GM12864 (cell line): Measurements from ENCODE around the gene JPT2.

Source experiments
- DNase-seq: peaks from one replicate; pipeline ENCODE4 v3.0.0-alpha.2; 2011; ENCODE audit warnings: low read depth
- H3K4me3 ChIP-seq: 2 replicates; pipeline ENCODE4 v1.5.1; 2011; ENCODE audit warnings: mild to moderate bottlenecking, low read depth, low read length, control low read depth
- TF ChIP-seq, protein P1 (sequence below): IDR thresholded peaks from 2 replicates; pipeline ENCODE4 v1.5.1; 2011; ENCODE audit warnings: low read depth, mild to moderate bottlenecking, moderate library complexity, low read length, control low read depth, inconsistent platforms; ENCODE audit errors: missing control alignments

The JPT2 gene

DNA sequence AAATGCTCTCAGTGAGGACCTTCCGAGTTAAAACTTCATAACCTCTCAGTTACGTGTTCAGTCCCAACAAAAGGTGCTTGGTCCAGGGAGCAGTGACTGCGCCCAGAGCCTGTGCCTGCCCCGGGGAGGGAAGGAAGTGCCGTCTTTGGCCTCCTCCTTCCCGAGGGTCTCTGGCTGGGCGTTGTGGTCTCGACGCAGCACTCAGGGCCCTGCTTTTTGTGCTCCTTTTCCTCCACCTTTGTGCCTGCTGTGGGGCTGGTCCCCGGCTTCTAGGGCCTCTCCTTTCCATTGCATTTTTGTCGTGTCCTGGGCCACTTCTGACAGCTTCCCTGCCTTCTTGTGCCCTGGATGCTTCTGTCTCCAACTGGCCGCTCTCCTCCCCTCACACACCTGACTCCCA, 36.8 kb upstream of the JPT2 start:
- no peak for DNase-seq
- TF ChIP-seq, protein P1, sequence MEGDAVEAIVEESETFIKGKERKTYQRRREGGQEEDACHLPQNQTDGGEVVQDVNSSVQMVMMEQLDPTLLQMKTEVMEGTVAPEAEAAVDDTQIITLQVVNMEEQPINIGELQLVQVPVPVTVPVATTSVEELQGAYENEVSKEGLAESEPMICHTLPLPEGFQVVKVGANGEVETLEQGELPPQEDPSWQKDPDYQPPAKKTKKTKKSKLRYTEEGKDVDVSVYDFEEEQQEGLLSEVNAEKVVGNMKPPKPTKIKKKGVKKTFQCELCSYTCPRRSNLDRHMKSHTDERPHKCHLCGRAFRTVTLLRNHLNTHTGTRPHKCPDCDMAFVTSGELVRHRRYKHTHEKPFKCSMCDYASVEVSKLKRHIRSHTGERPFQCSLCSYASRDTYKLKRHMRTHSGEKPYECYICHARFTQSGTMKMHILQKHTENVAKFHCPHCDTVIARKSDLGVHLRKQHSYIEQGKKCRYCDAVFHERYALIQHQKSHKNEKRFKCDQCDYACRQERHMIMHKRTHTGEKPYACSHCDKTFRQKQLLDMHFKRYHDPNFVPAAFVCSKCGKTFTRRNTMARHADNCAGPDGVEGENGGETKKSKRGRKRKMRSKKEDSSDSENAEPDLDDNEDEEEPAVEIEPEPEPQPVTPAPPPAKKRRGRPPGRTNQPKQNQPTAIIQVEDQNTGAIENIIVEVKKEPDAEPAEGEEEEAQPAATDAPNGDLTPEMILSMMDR, result no peak
- H3K4me3 ChIP-seq, result no peak overlapping the region

DNA sequence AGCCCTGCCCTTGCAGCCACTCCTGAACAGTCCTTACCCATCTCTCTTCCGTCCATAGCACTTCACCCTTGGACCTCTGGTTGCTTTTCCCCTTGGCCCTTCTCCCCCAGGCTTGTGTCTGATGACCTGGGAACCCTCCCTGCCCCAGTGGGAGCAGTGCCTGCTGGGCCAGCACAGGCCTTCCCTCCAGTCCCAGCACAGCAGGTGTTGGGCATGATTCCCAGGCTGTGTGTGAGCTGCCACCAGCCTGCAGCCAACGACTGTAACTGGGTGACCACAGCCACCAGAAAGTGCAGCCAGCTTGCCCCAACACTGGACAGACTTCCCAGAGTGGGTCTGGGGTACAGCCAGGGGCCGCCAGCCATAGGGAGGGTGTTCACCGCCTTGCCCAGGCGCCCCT, 35.9 kb upstream of the JPT2 start:
- TF ChIP-seq, protein P1, result no peak
- H3K4me3 ChIP-seq, result no peak overlapping the region
- DNase-seq, result no peak

DNA sequence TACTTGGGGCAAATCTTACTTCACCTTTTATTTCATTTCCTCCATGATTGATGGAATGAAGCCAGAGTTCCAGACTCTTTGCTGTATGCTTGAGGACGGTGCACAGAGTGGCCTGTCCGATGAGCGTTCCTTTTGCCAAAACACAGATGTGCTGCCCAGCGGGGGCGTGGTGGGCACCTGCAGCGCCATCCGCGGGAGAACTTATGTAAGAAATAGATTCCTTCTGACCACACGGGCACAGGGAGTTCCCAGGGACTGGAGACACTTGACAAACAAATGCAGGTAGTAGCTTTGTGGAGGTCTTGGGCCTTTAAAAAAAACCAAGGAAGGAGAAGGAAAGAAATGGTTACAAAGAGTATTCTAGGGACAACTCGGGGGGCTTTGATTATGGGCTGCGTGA, 35.3 kb upstream of the JPT2 start:
- no peak for DNase-seq
- no peak overlapping the region for H3K4me3 ChIP-seq
- TF ChIP-seq, protein P1, result no peak

DNA sequence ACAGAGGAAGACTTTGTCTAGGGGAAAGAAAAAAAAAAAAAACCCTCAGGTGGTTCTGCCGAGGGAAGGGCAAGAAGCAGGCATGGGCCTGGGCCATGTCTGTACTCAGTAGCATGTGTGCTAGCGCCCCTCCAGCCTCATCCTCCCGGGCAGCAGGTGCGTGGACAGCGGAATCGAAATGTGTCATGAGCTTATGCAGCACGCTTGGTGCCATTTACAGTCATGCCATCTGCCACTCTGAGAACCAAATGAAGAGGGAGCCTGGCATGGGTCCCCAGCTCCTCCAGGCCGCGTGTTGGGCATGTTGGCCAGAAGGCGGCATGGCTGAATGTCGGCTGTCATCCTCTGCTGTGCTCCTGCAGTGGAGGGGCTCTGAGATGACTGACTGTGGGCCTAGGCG, 34.6 kb upstream of the JPT2 start:
- H3K4me3 ChIP-seq, result no peak overlapping the region
- no peak for DNase-seq
- TF ChIP-seq, protein P1, result no peak

DNA sequence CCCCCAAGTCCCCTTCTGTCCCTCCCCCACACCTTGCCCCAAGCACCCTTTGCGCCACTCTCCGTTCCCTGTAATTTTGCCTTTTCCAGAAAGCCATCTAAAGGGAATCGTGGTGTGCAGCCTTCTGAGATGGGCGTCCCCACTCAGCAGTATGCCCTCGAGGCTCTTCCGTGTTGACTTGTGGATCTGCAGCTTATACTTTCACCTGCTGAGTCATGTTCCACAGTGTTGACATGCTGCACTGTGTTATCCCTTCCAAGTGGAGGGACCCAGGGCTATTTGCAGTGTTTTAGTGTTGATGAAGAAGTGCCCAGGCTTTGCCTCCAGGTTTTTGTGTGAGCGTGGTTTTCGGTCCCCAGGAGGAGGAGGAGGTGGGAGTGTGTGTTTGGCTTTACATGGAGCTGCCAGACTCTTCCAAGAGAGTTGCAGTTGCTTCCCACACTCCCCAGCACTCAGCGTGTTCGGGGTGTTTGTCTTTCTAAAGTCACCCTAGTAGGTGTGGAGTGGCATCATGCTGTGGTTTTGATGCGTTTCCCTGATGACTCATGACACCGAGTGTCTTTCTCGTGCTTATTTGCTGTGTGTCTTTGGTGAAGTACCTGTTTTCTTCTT, 32.1 kb upstream of the JPT2 start:
- TF ChIP-seq, protein P1, result no peak
- no peak for DNase-seq

DNA sequence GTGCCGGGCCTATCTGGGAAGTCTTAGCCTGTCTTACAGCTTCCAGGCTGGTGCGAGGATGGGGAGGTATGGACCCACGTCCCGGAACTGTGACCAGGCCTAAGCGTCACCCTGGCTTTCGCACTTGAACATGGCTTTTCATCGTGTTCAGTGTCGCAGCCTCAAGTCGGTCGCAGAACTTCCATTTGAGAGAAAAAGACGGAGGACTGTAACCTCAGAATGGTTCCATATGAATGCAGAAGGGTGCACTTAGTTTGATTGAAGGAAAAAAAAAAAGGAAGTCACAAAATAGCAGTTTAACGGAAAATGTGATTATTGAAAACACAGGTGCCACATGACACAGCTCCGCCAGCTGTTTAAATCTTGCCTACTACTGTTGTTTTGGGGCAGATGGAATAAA, 30.2 kb upstream of the JPT2 start:
- TF ChIP-seq, protein P1, result no peak
- no peak for DNase-seq
- no peak overlapping the region for H3K4me3 ChIP-seq

More for the DNA sequence above, 32.1 kb upstream of the JPT2 start:
- H3K4me3 ChIP-seq, result no peak overlapping the region

DNA sequence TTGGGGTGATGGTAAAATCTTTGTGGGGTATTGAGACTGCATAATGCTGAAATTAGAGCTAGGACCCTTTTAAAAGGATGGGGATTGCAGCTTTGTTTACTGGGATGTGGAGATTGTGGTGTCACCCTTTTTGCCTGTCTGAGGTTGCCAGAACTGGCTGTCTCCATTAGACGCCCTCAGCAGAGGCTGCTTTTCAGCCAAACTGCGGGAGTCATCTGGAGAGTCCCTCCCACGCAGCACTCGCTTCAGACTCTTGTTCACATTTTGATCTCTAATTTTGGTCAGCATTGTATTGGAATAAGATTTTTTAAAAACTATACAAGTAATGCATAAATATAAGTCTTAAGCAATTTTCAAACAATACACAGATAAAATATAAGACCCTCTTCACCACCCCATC, 27.9 kb upstream of the JPT2 start:
- TF ChIP-seq, protein P1, result no peak
- no peak overlapping the region for H3K4me3 ChIP-seq
- DNase-seq, result no peak
